Loucy (cell line): ENCODE data around the gene CAMTA1.

ENCODE experiments used
- H2AFZ ChIP-seq: fragments of 200-600 bp; sonication (generic); 2 replicates; pipeline ENCODE4 v1.6.0; 2016; ENCODE audit warnings: antibody characterized with exemption, mild to moderate bottlenecking, low read length, moderate library complexity
- H3F3A ChIP-seq: fragments of 200-600 bp; 2 replicates; pipeline ENCODE4 v1.6.0; 2016; ENCODE audit warnings: antibody characterized with exemption, low read depth, mild to moderate bottlenecking
- H3K27me3 ChIP-seq: fragments of 200-600 bp; sonication (generic); 2 replicates; pipeline ENCODE4 v1.6.1; 2014; ENCODE audit warnings: low read length, mild to moderate bottlenecking; ENCODE audit not compliant: insufficient read depth, poor library complexity, severe bottlenecking
- H3K36me3 ChIP-seq: fragments of 200-600 bp; sonication (generic); 2 replicates; pipeline ENCODE4 v1.6.1; 2016; ENCODE audit warnings: low read length; ENCODE audit not compliant: insufficient read depth
- H3K4me1 ChIP-seq: fragments of 200-600 bp; sonication (generic); 2 replicates; pipeline ENCODE4 v1.5.1; 2014; ENCODE audit warnings: low read length, mild to moderate bottlenecking; ENCODE audit not compliant: insufficient read depth, poor library complexity, severe bottlenecking
- H3K4me2 ChIP-seq: fragments of 200-600 bp; sonication (generic); 2 replicates; pipeline ENCODE4 v1.6.0; 2014; ENCODE audit warnings: antibody characterized with exemption, low read length, low read depth, mild to moderate bottlenecking; ENCODE audit not compliant: poor library complexity, severe bottlenecking
- H3K4me3 ChIP-seq: fragments of 200-600 bp; sonication (generic); 2 replicates; pipeline ENCODE4 v1.5.1; 2014; ENCODE audit warnings: low read length, mild to moderate bottlenecking, mixed read lengths; ENCODE audit not compliant: poor library complexity, severe bottlenecking
- H3K79me2 ChIP-seq: fragments of 200-600 bp; sonication (generic); 2 replicates; pipeline ENCODE4 v1.6.1; 2014; ENCODE audit warnings: low read length; ENCODE audit not compliant: insufficient read depth
- H3K9ac ChIP-seq: fragments of 200-600 bp; sonication (generic); 2 replicates; pipeline ENCODE4 v1.6.0; 2014; ENCODE audit warnings: mild to moderate bottlenecking, low read depth, low read length, moderate library complexity; ENCODE audit not compliant: poor library complexity, severe bottlenecking
- H3K9me2 ChIP-seq: fragments of 200-600 bp; sonication (generic); replicated peaks from 2 replicates; pipeline ENCODE4 v1.6.1; 2016; ENCODE audit warnings: low read depth, low read length, mixed read lengths
- H3K9me3 ChIP-seq: fragments of 200-600 bp; sonication (generic); 2 replicates; pipeline ENCODE4 v1.6.1; 2014; ENCODE audit warnings: mild to moderate bottlenecking, antibody characterized with exemption, low read length, low read depth; ENCODE audit not compliant: insufficient read depth
- H4K20me1 ChIP-seq: fragments of 200-600 bp; sonication (generic); 2 replicates; pipeline ENCODE4 v1.6.0; 2014; ENCODE audit warnings: antibody characterized with exemption, low read length, mild to moderate bottlenecking; ENCODE audit not compliant: insufficient read depth, poor library complexity, severe bottlenecking
- CTCF ChIP-seq: fragments of 200-600 bp; sonication (generic); conservative IDR thresholded peaks from 2 replicates; pipeline ENCODE4 v1.5.1; 2014; ENCODE audit warnings: mild to moderate bottlenecking, antibody characterized with exemption, low read length
- EZH2phosphoT487 ChIP-seq: fragments of 200-600 bp; IDR thresholded peaks from 2 replicates; pipeline ENCODE4 v1.6.1; 2018; ENCODE audit warnings: antibody characterized with exemption, mild to moderate bottlenecking, moderate library complexity, borderline replicate concordance

Gene CAMTA1

GRCh38 chr1:7568901-7569524 is 783.8 kb downstream of the CAMTA1 start:
- H3K9me2 ChIP-seq: no peaks in the 10 kb centered on the region
- H3K36me3 ChIP-seq: no peaks in the 10 kb centered on the region
- no peaks in the 10 kb centered on the region for H3K79me2 ChIP-seq
- H3K4me3 ChIP-seq: no peak overlapping the region
- H3K27me3 ChIP-seq: no peaks in the 10 kb centered on the region
- H3F3A ChIP-seq: no peaks in the 10 kb centered on the region
- H3K4me1 ChIP-seq: no peaks in the 10 kb centered on the region
- H3K9me3 ChIP-seq: peaks cover 6% of the 10 kb centered on the region; the same call in 1 of the 2 replicates
- H2AFZ ChIP-seq: no peak overlapping the region
- H4K20me1 ChIP-seq: no peaks in the 10 kb centered on the region
- TF ChIP-seq EZH2phosphoT487 (no peak), CTCF (no peak)
- no peak overlapping the region for H3K9ac ChIP-seq
- H3K4me2 ChIP-seq: no peak overlapping the region

- TF ChIP-seq EZH2phosphoT487 (no peak), CTCF (no peak)
- no peaks in the 10 kb centered on the region for H3K79me2 ChIP-seq
Measured at GRCh38 chr1:7570311-7570710, 785.1 kb downstream of the CAMTA1 start.

GRCh38 chr1:7572654-7573152 is 787.4 kb downstream of the CAMTA1 start:
- no peaks in the 10 kb centered on the region for H3F3A ChIP-seq
- no peak overlapping the region for H3K9ac ChIP-seq
- no peaks in the 10 kb centered on the region for H3K36me3 ChIP-seq
- H3K4me3 ChIP-seq: no peak overlapping the region
- TF ChIP-seq EZH2phosphoT487: no peak
- TF ChIP-seq CTCF: no peak
- no peaks in the 10 kb centered on the region for H3K9me2 ChIP-seq
- H3K4me2 ChIP-seq: no peak overlapping the region
- no peaks in the 10 kb centered on the region for H4K20me1 ChIP-seq
- no peaks in the 10 kb centered on the region for H3K4me1 ChIP-seq
- H3K27me3 ChIP-seq: no peaks in the 10 kb centered on the region
- H3K79me2 ChIP-seq: no peaks in the 10 kb centered on the region
- 0 out of 2 replicates have a peak, but pooled peaks cover 3% of the 10 kb centered on the region for H3K9me3 ChIP-seq
- no peak overlapping the region for H2AFZ ChIP-seq

More at GRCh38 chr1:7570311-7570710, 785.1 kb downstream of the CAMTA1 start:
- Histone ChIP-seq H4K20me1 (no peaks in the 10 kb centered on the region), H3K9me3 (peaks cover 6% of the 10 kb centered on the region; the same call in 1 of the 2 replicates), H3K4me3 (no peak overlapping the region), H3K36me3 (no peaks in the 10 kb centered on the region), H3F3A (no peaks in the 10 kb centered on the region), H3K4me2 (no peak overlapping the region), H3K9ac (no peak overlapping the region), H2AFZ (no peak overlapping the region), H3K4me1 (no peaks in the 10 kb centered on the region), H3K27me3 (no peaks in the 10 kb centered on the region), H3K9me2 (no peaks in the 10 kb centered on the region)
